WTC11 (cell line): ENCODE data around the gene HPCAL1. TPM values are rescaled to one million over a fixed set of nuclear protein-coding genes. Genes with fewer than 3 reads are reported as not detected.

Experiments used
- ATAC-seq: fragments of 200-7000 bp; cut with Tn5 transposase; 2 replicates; pipeline ENCODE4 v1.10.0; 2021; ENCODE audit warnings: mild to moderate bottlenecking, moderate library complexity
- CTCF ChIA-PET: fragments of 300-600 bp; sonication (Branson Sonifier 250); formaldehyde crosslinking; loops from one replicate; lab custom pipeline; 2021; ENCODE audit warnings: antibody characterized with exemption; lab: Charles Lee
- POLR2A ChIA-PET: fragments of 350-600 bp; sonication (Branson Sonifier 250); formaldehyde crosslinking; loops from one replicate; lab custom pipeline; 2021; ENCODE audit warnings: antibody characterized with exemption; lab: Charles Lee
- DNase-seq: peaks from one replicate; pipeline ENCODE4 v3.0.0; 2021; ENCODE audit warnings: low spot score
- H3K27ac Mint-ChIP-seq: 2 replicates; pipeline ENCODE4 v1.8.0; 2021; ENCODE audit warnings: mixed read lengths
- H3K27me3 Mint-ChIP-seq: 2 replicates; pipeline ENCODE4 v1.8.0; 2021; ENCODE audit warnings: low read depth, mild to moderate bottlenecking, moderate library complexity, mixed read lengths
- H3K36me3 Mint-ChIP-seq: 2 replicates; pipeline ENCODE4 v1.8.0; 2021; ENCODE audit warnings: mixed read lengths
- H3K4me1 Mint-ChIP-seq: 2 replicates; pipeline ENCODE4 v1.8.0; 2022; ENCODE audit warnings: mixed read lengths
- H3K4me3 Mint-ChIP-seq: 2 replicates; pipeline ENCODE4 v1.8.0; 2021; ENCODE audit warnings: mild to moderate bottlenecking, moderate library complexity, mixed read lengths
- H3K9me3 Mint-ChIP-seq: 2 replicates; pipeline ENCODE4 v1.8.0; 2021; ENCODE audit warnings: mixed read lengths
- AFF4 ChIP-seq: sonication (generic); formaldehyde crosslinking; IDR thresholded peaks from 2 replicates; pipeline ENCODE4 v1.8.1; 2023; ENCODE audit warnings: mild to moderate bottlenecking, missing genetic modification reagents, borderline replicate concordance
- CREM ChIP-seq: sonication (generic); formaldehyde crosslinking; IDR thresholded peaks from 2 replicates; pipeline ENCODE4 v1.8.1; 2022; ENCODE audit warnings: mild to moderate bottlenecking, missing genetic modification reagents, moderate library complexity
- GABPB1 ChIP-seq: sonication (generic); formaldehyde crosslinking; IDR thresholded peaks from 2 replicates; pipeline ENCODE4 v1.8.1; 2023; ENCODE audit warnings: mild to moderate bottlenecking, missing genetic modification reagents
- HMGA2 ChIP-seq: fragments of 250-450 bp; sonication (Bioruptor Pico); IDR thresholded peaks from 2 replicates; pipeline ENCODE4 v1.4.0; 2021; ENCODE audit warnings: mild to moderate bottlenecking, moderate library complexity
- KAT7 ChIP-seq: sonication (generic); formaldehyde crosslinking; IDR thresholded peaks from 2 replicates; pipeline ENCODE4 v1.8.1; 2023; ENCODE audit warnings: missing genetic modification reagents, mild to moderate bottlenecking, borderline replicate concordance
- RORB ChIP-seq: fragments of 250-450 bp; sonication (Bioruptor Pico); IDR thresholded peaks from 2 replicates; pipeline ENCODE4 v1.9.0; 2021; ENCODE audit warnings: mild to moderate bottlenecking
- TEAD1 ChIP-seq: sonication (generic); formaldehyde crosslinking; IDR thresholded peaks from 2 replicates; pipeline ENCODE4 v1.8.0; 2022; ENCODE audit warnings: mild to moderate bottlenecking, missing genetic modification reagents
- TEAD4 ChIP-seq: sonication (generic); formaldehyde crosslinking; IDR thresholded peaks from 2 replicates; pipeline ENCODE4 v1.8.0; 2022; ENCODE audit warnings: mild to moderate bottlenecking, missing genetic modification reagents
- ZNF416 ChIP-seq: fragments of 250-450 bp; sonication (Bioruptor Pico); IDR thresholded peaks from 2 replicates; pipeline ENCODE4 v1.9.0; 2021; ENCODE audit warnings: mild to moderate bottlenecking, inconsistent platforms
- total RNA-seq: library from RNA; stranded (reverse); gene quantifications from 3 replicates; pipeline ENCODE4 v1.2.3, GENCODE V29; 2021
- TF ChIP-seq, protein P1 (sequence below): sonication (generic); formaldehyde crosslinking; IDR thresholded peaks from 2 replicates; pipeline ENCODE4 v1.8.1; 2022; ENCODE audit warnings: low read depth, missing genetic modification reagents, borderline replicate concordance
- TF ChIP-seq, protein P2 (sequence below): sonication (generic); formaldehyde crosslinking; IDR thresholded peaks from 2 replicates; pipeline ENCODE4 v1.8.0; 2023; ENCODE audit warnings: missing genetic modification reagents

Gene HPCAL1
- total RNA-seq, 1 experiment from 2014 or later = 11.8 TPM

DNA sequence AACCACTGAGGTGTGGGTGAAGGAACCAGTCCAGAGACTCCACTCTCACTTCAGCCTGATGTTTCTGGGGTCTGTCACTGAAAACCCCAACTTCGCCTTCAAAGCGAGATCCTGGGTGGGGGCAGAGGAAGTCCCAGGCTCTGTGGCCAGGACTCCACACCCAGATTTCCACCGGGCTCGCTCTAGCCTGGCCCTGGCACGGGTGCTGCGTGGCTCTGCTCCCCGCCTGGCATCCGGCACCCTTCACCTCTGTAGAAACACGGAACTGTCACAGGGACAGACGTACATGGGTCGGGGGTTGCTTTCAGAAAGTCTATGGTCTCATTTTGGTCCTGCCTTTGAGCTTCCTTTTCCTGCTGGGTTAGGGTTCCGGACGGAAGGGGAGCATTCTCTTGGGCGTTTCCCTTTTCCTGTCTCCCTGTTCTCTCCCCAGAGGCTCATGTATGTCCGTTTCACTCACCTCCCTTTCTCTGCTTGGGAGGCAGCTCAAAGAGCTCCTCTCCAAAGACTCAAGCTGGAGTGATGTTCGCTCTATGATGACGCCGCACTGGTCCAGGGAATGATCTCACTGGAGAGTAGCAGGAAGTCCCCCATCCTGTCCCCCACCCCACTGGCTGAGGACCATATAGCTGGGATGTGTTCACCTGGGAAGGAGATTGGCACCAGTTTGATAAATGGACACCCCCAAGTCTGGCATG is 103.9 kb downstream of the HPCAL1 start:
- ATAC-seq (no peak), DNase-seq (no peak)
- no peak overlapping the region for H3K4me3 Mint-ChIP-seq
- H3K36me3 Mint-ChIP-seq = no peaks in the 10 kb centered on the region
- ChIA-PET POLR2A (no interaction called here), CTCF (interaction anchor here (2.1 to 4.3 kb wide), 3 partner anchors 28 to 243 kb away, joined by 6 to 100 read pairs (median 24); partner anchors contain the start of gene HPCAL1)
- TF ChIP-seq HMGA2 (CRISPR knock-in tag) (no peak), TEAD1 (CRISPR knock-in tag) (no peak), RORB (no peak), AFF4 (CRISPR knock-in tag) (no peak)
- TF ChIP-seq, protein P1, sequence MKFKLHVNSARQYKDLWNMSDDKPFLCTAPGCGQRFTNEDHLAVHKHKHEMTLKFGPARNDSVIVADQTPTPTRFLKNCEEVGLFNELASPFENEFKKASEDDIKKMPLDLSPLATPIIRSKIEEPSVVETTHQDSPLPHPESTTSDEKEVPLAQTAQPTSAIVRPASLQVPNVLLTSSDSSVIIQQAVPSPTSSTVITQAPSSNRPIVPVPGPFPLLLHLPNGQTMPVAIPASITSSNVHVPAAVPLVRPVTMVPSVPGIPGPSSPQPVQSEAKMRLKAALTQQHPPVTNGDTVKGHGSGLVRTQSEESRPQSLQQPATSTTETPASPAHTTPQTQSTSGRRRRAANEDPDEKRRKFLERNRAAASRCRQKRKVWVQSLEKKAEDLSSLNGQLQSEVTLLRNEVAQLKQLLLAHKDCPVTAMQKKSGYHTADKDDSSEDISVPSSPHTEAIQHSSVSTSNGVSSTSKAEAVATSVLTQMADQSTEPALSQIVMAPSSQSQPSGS (CRISPR knock-in tag) = no peak
- H3K9me3 Mint-ChIP-seq = no peaks in the 10 kb centered on the region
- no peak overlapping the region for H3K27ac Mint-ChIP-seq
- H3K27me3 Mint-ChIP-seq = no peaks in the 10 kb centered on the region
- H3K4me1 Mint-ChIP-seq = peaks cover 9% of the 10 kb centered on the region

- POLR2A ChIA-PET = no interaction called here
- CTCF ChIA-PET = interaction anchor here (2.2 to 5.8 kb wide), 12 partner anchors 14 to 283 kb away, joined by 9 to 104 read pairs (median 26); partner anchors contain the start of genes HPCAL1 and ODC1
- ATAC-seq = no peak
Measured at GRCh38 chr2:10407432-10407831, 104.7 kb downstream of the HPCAL1 start.

DNA sequence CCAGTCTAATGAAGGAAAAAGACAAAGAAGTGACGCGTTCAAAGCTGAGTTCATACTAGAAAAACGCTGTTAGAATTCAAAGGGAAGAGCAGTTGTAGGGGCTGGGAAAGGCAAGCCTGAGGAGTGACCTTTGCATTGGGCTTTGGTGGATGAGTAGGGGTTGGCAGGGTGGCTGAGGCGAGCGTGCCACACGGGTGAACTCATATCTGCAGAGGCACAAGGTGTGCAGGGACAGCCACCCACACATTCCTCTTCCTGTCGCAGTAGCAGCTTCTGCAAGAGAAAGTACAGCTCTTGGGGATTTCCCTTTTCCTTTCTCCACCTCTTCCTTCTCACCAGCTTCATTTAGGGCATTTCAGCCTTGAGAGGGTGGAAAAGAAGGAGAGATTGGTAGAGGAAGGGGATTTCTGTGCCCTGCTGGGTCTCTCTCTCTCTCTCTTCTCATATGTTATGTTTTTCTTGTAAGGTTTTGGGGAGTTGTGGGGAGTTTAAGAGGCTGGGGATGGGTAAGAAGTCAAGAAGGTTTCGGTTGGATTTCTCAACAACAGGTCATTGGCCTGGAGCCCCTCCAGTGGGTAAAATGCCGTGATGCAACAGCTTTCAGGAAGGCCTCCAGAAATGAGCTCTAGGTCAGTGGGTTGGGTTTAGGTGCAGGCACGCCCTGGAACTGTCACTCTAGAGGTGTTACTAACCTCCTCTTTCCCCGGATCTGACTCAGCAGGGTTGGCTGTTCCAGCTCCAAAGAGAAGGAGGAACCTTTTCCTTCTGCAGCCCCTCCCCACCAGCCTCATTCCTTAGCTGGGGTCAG is 105.3 kb downstream of the HPCAL1 start:
- Mint-ChIP-seq H3K27me3 (no peaks in the 10 kb centered on the region), H3K4me3 (no peak overlapping the region), H3K36me3 (no peaks in the 10 kb centered on the region), H3K9me3 (peaks cover 11% of the 10 kb centered on the region), H3K4me1 (peaks cover 9% of the 10 kb centered on the region)
- ChIA-PET POLR2A (no interaction called here), CTCF (interaction anchor here (0.5 to 5.8 kb wide), 53 partner anchors 11 to 401 kb away, joined by 3 to 104 read pairs (median 9); partner anchors contain the start of genes HPCAL1 and ODC1)
- ATAC-seq = peak; percentile 29
- TF ChIP-seq KAT7 (CRISPR knock-in tag) = no peak
- peak; percentile 88 for TF ChIP-seq GABPB1 (CRISPR knock-in tag)
- no peak for TF ChIP-seq CREM (CRISPR knock-in tag)
- TF ChIP-seq, all 79 proteins: peak for 1
- H3K27ac Mint-ChIP-seq = 0 out of 2 replicates have a peak overlapping the region, but pooled peaks have one; percentile 50
- no peak for DNase-seq

More at GRCh38 chr2:10407432-10407831, 104.7 kb downstream of the HPCAL1 start:
- Mint-ChIP-seq H3K27ac (no peak overlapping the region), H3K27me3 (no peaks in the 10 kb centered on the region), H3K4me1 (peaks cover 9% of the 10 kb centered on the region), H3K4me3 (no peak overlapping the region), H3K9me3 (peaks cover 6% of the 10 kb centered on the region), H3K36me3 (no peaks in the 10 kb centered on the region)
- no peak for DNase-seq
- TF ChIP-seq KAT7 (CRISPR knock-in tag) (no peak), GABPB1 (CRISPR knock-in tag) (no peak), ZNF416 (CRISPR knock-in tag) (no peak), TEAD4 (CRISPR knock-in tag) (no peak)
- TF ChIP-seq, protein P2, sequence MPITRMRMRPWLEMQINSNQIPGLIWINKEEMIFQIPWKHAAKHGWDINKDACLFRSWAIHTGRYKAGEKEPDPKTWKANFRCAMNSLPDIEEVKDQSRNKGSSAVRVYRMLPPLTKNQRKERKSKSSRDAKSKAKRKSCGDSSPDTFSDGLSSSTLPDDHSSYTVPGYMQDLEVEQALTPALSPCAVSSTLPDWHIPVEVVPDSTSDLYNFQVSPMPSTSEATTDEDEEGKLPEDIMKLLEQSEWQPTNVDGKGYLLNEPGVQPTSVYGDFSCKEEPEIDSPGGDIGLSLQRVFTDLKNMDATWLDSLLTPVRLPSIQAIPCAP (CRISPR knock-in tag) = no peak
